Activated T-cell treated with anti-CD3 and anti-CD28 coated beads, Interleukin-2, amount 50 U/mL, for 48 hours (primary cell): Measurements from ENCODE around the gene PGK1.
"Not testable (repeated sequence)": the region's sequence is repeated elsewhere in the genome, so short reads cannot be mapped to it uniquely, and the experiment has no call there.

ENCODE experiments used
- DNase-seq, 2 experiments: peaks; one replicate each; pipeline ENCODE4 v3.0.0-alpha.2; 2020

The PGK1 gene

DNA sequence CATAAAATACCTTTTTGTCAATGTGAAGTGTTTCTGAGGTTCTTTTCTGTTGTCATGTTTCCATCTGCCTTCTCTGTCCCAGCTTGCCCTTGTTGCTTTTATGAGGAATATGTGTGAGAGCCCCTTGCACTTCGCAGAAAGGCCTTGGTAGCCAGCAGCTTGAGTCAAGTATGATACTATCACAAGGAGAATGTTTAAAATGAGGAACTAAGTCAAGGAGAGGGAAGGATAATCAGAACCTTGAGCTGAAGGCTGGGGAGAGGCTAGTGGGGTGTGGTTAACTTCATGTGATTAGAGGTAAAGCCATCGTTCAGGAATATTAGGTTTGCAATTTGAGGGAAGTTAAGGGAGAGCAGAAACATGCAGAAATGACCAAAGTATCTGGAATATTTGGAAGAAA is 12.7 kb downstream of the PGK1 start:
- no peak for DNase-seq

DNA sequence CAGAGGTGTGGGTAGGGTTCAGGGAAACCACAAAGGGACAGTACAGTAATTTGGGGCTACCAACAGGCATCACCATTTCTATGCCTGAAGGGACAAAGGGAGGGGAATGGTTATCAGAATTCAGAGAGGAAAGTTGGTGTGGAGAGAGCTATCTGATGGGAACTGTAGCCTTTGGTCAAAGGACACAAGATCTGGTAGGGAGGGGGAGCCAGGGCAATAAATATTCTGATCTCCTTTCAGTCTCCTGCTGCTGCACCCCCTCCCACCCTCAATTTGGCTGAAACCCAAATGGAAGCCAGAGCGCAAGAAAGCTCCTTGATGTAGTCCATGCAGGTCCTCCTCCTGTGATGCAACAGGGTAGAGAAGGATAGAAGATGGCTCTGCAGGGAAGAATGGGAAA is 14.6 kb downstream of the PGK1 start:
- DNase-seq: no peak

DNA sequence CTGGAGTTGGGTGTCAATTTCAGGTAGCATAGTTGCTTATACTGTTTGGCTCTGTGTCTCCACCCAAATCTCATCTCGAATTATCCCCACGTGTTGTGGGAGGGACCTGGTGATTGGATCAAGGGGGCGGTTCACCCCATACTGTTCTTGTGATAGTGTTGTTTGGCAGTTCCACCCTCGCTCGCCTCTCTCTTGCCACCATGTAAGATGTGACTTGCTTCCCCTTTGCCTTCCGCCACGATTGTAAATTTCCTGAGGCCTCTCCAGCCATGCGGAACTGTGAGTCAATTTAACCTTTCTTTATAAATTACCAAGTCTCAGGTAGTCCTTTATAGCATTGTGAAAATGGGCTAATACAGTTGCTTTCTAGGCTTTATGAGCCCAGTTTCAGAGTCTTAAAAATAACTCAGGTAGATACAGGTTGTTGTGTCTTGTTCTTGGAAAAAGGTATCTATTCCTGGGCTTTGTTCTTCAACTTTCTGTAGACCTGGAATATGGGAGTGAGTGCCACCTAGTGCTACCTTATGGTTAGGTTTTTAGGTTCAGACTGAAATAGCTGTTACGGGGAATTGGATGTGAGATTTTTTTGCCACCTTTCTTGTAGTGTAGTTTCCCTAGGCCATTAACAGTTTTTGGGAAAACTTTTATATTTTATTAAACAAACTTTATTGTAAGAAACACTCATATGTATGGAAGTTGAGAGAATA is 15.6 kb downstream of the PGK1 start:
- DNase-seq: no peak

- DNase-seq: peak; percentile 55 to 61
Observed at GRCh38 chrX:78123190-78123589, 19.1 kb downstream of the PGK1 start.

GRCh38 chrX:78124307-78124706 is 20.3 kb downstream of the PGK1 start:
- no peak for DNase-seq

DNA sequence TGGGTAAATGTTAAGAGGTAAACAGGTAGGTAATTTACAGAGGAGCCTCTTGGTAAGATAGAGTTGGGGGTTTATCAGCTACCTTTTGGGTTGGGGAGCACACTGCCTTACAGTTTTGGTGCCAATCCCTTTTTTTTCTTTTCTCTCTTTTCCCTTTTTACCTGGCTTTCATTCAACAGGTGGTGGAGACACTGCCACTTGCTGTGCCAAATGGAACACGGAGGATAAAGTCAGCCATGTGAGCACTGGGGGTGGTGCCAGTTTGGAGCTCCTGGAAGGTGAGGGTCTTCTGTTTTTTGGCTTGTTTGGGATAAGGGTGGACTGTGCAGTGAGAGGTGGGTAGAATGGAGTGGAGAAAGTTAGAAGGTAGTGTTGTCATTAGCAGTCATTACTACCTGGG is 21.1 kb downstream of the PGK1 start:
- no peak for DNase-seq

DNA sequence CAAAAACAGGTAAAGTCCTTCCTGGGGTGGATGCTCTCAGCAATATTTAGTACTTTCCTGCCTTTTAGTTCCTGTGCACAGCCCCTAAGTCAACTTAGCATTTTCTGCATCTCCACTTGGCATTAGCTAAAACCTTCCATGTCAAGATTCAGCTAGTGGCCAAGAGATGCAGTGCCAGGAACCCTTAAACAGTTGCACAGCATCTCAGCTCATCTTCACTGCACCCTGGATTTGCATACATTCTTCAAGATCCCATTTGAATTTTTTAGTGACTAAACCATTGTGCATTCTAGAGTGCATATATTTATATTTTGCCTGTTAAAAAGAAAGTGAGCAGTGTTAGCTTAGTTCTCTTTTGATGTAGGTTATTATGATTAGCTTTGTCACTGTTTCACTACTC is 21.7 kb downstream of the PGK1 start:
- DNase-seq: not testable (repeated sequence)

DNA sequence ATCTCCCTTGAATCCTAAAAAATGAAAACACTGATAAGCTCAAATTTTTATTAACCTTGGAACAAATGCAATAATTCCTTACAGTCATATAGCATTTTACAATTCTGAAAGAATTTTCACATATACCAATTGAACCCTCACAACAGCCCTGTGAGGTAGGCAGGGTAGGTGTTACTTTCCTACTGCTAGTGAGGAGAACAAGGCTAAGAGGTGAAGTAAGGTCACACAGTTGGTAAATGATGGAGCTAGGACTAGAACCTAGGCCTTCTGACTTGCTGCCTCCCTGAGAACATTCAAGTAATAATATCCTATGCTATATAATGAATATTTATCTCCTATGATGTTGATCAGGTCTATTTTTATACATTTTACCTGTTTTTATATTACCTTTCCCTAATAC is 25.7 kb downstream of the PGK1 start:
- DNase-seq: no peak

DNA sequence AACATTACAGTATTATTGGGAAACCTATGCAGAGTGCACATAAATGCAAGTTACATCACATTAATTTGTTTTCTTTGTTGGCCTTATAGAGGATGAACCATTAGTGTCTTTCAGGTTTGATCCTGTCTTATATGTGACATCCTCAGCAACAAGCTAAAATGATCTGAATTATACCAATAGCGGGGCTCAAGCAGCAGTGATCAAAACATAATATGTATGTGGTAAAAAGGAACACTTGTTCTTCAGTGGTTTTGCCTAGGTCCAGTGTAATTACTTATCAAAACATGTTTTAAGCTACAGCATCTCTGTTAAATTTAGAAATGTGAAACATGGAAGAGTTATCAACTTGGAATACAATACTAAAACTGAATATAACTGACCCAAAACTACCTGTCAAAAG is 26.3 kb downstream of the PGK1 start:
- DNase-seq: no peak

DNA sequence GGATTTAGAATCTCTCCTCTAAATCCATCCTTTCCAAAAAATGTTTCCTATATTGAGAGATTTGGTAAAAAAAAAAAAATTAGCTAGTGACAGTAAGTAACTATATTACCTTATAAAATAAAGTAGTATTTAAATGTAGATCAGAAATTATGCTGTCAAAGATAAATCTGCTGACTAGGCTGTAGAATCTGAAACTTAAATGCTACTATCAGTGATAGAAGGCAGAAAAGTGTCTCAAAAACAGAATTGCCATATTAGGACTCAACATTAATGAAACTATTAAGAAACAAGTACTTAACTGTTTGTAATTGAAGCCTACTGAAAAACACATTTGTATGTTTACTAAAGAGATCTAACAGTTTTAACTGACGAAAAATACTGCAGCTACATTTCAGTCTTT is 27.1 kb downstream of the PGK1 start:
- DNase-seq: no peak

- no peak for DNase-seq
Observed at GRCh38 chrX:78133238-78133960, 29.4 kb downstream of the PGK1 start.

- DNase-seq: peak; percentile 86 to 89
Observed at GRCh38 chrX:78139160-78140123, 35.4 kb downstream of the PGK1 start, which contains the start of gene TAF9B. Gene TAF9B, minus strand, starts transcription at chrX:78139650. Its CDS starts 39 bp downstream, at chrX:78139611.

- no peak for DNase-seq
Observed at GRCh38 chrX:78140206-78140605, 36.2 kb downstream of the PGK1 start.

GRCh38 chrX:78147002-78147540 is 43.0 kb downstream of the PGK1 start:
- not testable (repeated sequence) for DNase-seq

DNA sequence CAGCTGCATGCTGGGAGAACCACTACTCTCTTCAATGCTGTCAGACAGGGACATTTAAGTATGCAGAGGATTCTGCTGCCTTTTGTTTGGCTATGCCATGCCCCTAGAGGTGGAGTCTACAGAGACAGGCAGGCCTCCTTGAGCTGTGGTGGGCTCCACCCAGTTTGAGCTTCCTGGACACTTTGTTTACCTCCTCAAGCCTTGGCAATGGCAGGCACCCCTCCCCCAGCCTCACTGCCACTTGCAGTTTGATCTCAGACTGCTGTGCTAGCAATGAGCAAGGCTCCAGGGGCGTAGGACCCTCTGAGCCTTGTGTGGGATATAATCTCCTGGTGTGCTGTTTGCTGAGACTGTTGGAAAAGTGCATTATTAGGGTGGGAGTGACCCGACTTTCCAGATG is 53.3 kb downstream of the PGK1 start:
- not testable (repeated sequence) for DNase-seq

DNA sequence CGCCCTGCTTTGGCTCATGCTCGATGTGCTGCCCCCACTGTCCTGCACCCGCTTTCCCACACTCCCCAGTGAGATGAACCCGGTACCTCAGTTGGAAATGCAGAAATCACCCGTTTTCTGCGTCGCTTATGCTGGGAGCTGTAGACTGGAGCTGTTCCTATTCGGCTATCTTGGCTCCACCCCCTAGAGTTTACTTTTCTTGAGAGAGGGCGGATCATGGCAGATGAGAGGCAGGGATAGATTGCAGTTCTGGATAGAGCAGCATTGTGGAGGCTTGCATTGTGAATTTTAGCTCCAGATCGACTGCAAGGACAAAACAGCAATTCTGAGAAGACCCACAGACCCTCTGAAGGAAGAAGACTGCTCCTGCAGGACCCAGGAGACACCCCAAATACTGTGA is 53.8 kb downstream of the PGK1 start:
- not testable (repeated sequence) for DNase-seq

DNA sequence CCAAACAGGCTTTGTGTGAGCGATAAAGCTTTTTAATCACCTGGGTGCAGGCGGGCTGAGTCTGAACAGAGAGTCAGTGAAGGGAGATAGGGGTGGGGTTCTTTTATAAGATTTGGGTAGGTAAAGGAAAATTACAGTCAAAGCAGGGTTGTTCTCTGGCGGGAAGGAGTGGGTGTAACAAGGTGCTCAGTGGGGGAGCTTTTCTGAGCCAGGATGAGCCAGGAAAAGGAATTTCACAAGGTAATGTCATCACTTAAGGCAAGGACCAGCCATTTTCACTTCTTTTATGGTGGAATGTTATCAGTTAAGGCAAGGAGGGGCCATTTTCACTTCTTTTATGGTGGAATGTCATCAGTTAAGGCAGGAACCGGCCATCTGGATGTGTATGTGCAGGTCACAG is 56.7 kb downstream of the PGK1 start:
- DNase-seq: not testable (repeated sequence)

- DNase-seq: not testable (repeated sequence)
Observed at GRCh38 chrX:78163175-78163574, 59.1 kb downstream of the PGK1 start.

DNA sequence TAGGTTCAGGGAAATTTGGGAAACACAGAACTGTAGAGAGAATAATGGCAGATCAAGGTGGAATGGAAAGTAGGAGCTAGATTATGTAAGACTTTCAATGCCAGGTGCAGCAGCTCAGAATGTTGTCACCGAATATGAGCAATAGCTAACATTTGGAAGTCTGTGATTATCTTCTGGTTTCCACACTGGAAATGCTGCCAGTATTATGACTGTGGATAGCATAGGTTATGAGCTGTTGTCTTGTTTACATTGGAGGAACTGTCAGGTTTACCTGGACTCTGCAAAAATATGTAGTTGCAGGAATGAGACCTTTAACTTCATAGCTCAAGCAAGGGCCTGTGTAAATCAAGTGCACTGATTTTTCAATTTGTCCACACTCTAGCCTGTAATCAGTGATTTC is 61.4 kb downstream of the PGK1 start:
- no peak for DNase-seq

GRCh38 chrX:78168065-78168464 is 64.0 kb downstream of the PGK1 start:
- no peak for DNase-seq
